ENCODE data around the gene RFX3.

GRCh38 chr9:3342159-3342777 is 183.5 kb downstream of the RFX3 start:
- no peak for TF ChIP-seq CTCF (IDR thresholded peaks at IDR 0.05)
- no peak for TF ChIP-seq POLR2A (IDR thresholded peaks at IDR 0.05)
